Kidney (tissue), 14 donors: Measurements from ENCODE around the gene MED23. TPM values are rescaled to one million over a fixed set of nuclear protein-coding genes. Genes with fewer than 3 reads are reported as not detected.
"Not testable (repeated sequence)": the region's sequence is repeated elsewhere in the genome, so short reads cannot be mapped to it uniquely, and the experiment has no call there.

ENCODE experiments used
- DNase-seq, 5 donors: peaks; one replicate each; pipeline ENCODE4 v3.0.0-alpha.2; 2013 to 2020
- FAIRE-seq: peaks from 2 replicates; lab custom pipeline; 2012; peaks lifted over from hg19 to GRCh38; lab: Jason Lieb, UNC
- H3K27ac ChIP-seq, 2 donors: one replicate each; pipeline ENCODE4 v1.7.0; 2013; ENCODE audit warnings: low read depth in 2 of 2, low read length in 2 of 2, inconsistent platforms in 1 of 2
- H3K27me3 ChIP-seq: one replicate; pipeline ENCODE4 v1.7.1; 2013; ENCODE audit warnings: low read length, inconsistent platforms; ENCODE audit not compliant: control insufficient read depth, insufficient read depth
- H3K36me3 ChIP-seq, 3 donors: one replicate each; pipeline versions ENCODE4 v1.7.0 to v1.7.1; 2013; ENCODE audit warnings: low read length in 3 of 3, control low read depth in 1 of 3, inconsistent platforms in 1 of 3; ENCODE audit not compliant: insufficient read depth in 3 of 3, control insufficient read depth in 2 of 3
- H3K4me1 ChIP-seq, 3 donors: one replicate each; pipeline versions ENCODE4 v1.7.0 to v1.7.1; 2013; ENCODE audit warnings: low read length in 3 of 3, inconsistent platforms in 1 of 3, low read depth in 1 of 3; ENCODE audit not compliant: control insufficient read depth in 2 of 3, insufficient read depth in 2 of 3
- H3K4me3 ChIP-seq, 3 donors: one replicate each; pipeline versions ENCODE4 v1.7.0 to v1.8.1; 2013; ENCODE audit warnings: low read length in 3 of 3, control low read depth in 1 of 3, inconsistent platforms in 1 of 3
- H3K9ac ChIP-seq, 3 donors: one replicate each; pipeline versions ENCODE4 v1.7.0 to v1.7.1; 2013; ENCODE audit warnings: low read length in 3 of 3, control low read depth in 1 of 3, inconsistent platforms in 1 of 3
- H3K9me3 ChIP-seq, 3 donors: one replicate each; pipeline versions ENCODE4 v1.7.0 to v1.7.1; 2013; ENCODE audit warnings: low read length in 3 of 3, control low read depth in 1 of 3, inconsistent platforms in 1 of 3; ENCODE audit not compliant: control insufficient read depth in 2 of 3, insufficient read depth in 1 of 3
- CTCF ChIP-seq: IDR thresholded peaks from 3 replicates; pipeline ENCODE4 v1.5.1; 2012; ENCODE audit warnings: mild to moderate bottlenecking, moderate library complexity, borderline replicate concordance; ENCODE audit not compliant: insufficient read depth; ENCODE audit errors: extremely low read depth
- intact Hi-C: fragments of 100-400 bp; cut with DNase I; formaldehyde crosslinking; loops from one replicate; pipeline ENCODE4 v1.11.1; 2022
- polyA plus RNA-seq: library from polyadenylated mRNA; stranded (reverse); fragments of 350-450 nt; fragmentation: Illumina TruSeq; extraction: RNeasy Lipid Tissue Mini Kit (QIAGEN cat#74804); gene quantifications from one replicate; pipeline ENCODE4 v1.2.3, GENCODE V29; 2014; ENCODE audit warnings: low read depth, low replicate concordance; ENCODE audit not compliant: insufficient read depth
- total RNA-seq: library from RNA; stranded (reverse); fragmentation: NEBNext Ultra II Directional; extraction: Animal tissue kit (Norgen Biotek cat#: 25700); gene quantifications from one replicate; pipeline ENCODE4 v1.2.1, GENCODE V29; 2021
- donor health status: control.
- donor health status: control.
- donor health status: control.
- donor health status: control.
- donor health status: control.
- donor health status: DM: yes; HTN: yes; CAD: no.
- donor health status: Normal renal cell carcinoma (clear cell type).

MED23 gene
- total and polyA plus RNA-seq, 2 donors from 2014 or later: 7.7 to 27.4 TPM

- intact Hi-C loops: no loop called here
- FAIRE-seq (no peak), DNase-seq (no peak)
- no peaks in the 10 kb centered on the region for H3K4me1 ChIP-seq
- TF ChIP-seq CTCF: no peak
- H3K4me3 ChIP-seq: no peak overlapping the region
- H3K27ac ChIP-seq: no peak overlapping the region
- H3K36me3 ChIP-seq: no peaks in the 10 kb centered on the region
- no peaks in the 10 kb centered on the region for H3K27me3 ChIP-seq
- H3K9me3 ChIP-seq: peaks cover 0 to 3% (median 0%) of the 10 kb centered on the region in 3 donors
- H3K9ac ChIP-seq: no peak overlapping the region
Measured at GRCh38 chr6:131548441-131548840, 79.6 kb downstream of the MED23 start.

- no peak overlapping the region for H3K27ac ChIP-seq
- no peak for TF ChIP-seq CTCF
- no peaks in the 10 kb centered on the region for H3K4me1 ChIP-seq
- intact Hi-C loops: no loop called here
- DNase-seq: peak in 2 of 5 donors; percentile 3 to 21
- H3K4me3 ChIP-seq: no peak overlapping the region
- H3K36me3 ChIP-seq: no peaks in the 10 kb centered on the region
- no peaks in the 10 kb centered on the region for H3K27me3 ChIP-seq
- H3K9me3 ChIP-seq: peaks cover 0 to 4% (median 0%) of the 10 kb centered on the region in 3 donors
- no peak for FAIRE-seq
- no peak overlapping the region for H3K9ac ChIP-seq
Measured at GRCh38 chr6:131547488-131547887, 80.6 kb downstream of the MED23 start.

- H3K4me1 ChIP-seq: no peaks in the 10 kb centered on the region
- no peak overlapping the region for H3K27ac ChIP-seq
- no peak for TF ChIP-seq CTCF
- intact Hi-C loops: no loop called here
- DNase-seq (no peak), FAIRE-seq (no peak)
- no peak overlapping the region for H3K4me3 ChIP-seq
- H3K36me3 ChIP-seq: no peaks in the 10 kb centered on the region
- H3K27me3 ChIP-seq: no peaks in the 10 kb centered on the region
- H3K9ac ChIP-seq: no peak overlapping the region
- peaks cover 0 to 4% (median 0%) of the 10 kb centered on the region in 3 donors for H3K9me3 ChIP-seq
Measured at GRCh38 chr6:131545317-131545716, 82.7 kb downstream of the MED23 start.

GRCh38 chr6:131538615-131539014, 89.4 kb downstream of the MED23 start:
- H3K27ac ChIP-seq, H3K27me3 ChIP-seq, H3K9ac ChIP-seq, H3K4me3 ChIP-seq, H3K9me3 ChIP-seq, FAIRE-seq, intact Hi-C loops, DNase-seq, H3K4me1 ChIP-seq, H3K36me3 ChIP-seq: not testable (repeated sequence)
